ENCODE data around the gene ARHGAP32.
A peak's percentile ranks its signal among the peaks of the same experiment; 100 is the strongest.
"Not testable (repeated sequence)": the region's sequence is repeated elsewhere in the genome, so short reads cannot be mapped to it uniquely, and the experiment has no call there.

The ARHGAP32 gene

GRCh38 chr11:129023968-129024676 lies 168.0 kb downstream of the ARHGAP32 start:
- peak overlapping the region; percentile 67 for H3K27ac ChIP-seq
- no peak for TF ChIP-seq ZFX (IDR thresholded peaks at IDR 0.05; ENCODE audit: borderline replicate concordance)
- TF ChIP-seq, protein P1, sequence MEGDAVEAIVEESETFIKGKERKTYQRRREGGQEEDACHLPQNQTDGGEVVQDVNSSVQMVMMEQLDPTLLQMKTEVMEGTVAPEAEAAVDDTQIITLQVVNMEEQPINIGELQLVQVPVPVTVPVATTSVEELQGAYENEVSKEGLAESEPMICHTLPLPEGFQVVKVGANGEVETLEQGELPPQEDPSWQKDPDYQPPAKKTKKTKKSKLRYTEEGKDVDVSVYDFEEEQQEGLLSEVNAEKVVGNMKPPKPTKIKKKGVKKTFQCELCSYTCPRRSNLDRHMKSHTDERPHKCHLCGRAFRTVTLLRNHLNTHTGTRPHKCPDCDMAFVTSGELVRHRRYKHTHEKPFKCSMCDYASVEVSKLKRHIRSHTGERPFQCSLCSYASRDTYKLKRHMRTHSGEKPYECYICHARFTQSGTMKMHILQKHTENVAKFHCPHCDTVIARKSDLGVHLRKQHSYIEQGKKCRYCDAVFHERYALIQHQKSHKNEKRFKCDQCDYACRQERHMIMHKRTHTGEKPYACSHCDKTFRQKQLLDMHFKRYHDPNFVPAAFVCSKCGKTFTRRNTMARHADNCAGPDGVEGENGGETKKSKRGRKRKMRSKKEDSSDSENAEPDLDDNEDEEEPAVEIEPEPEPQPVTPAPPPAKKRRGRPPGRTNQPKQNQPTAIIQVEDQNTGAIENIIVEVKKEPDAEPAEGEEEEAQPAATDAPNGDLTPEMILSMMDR (IDR thresholded peaks at IDR 0.05): no peak

DNA sequence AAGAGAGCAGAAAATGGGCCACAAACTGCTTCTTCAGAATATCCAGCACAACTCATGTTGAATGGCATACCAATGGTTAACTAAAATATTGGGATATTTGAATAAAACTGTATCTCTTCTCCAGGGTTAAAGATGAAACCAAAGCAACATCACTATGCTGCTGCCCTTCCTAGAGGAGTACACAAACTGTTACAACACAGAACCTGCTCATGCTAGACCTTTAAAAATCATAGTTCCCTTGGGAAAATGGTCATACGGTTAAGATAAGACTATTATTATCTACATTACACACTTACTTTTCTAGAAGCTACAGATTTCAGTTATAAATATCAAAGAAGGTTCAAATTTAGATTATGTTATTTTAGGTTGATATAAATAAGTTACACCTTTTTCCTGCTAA lies 170.8 kb downstream of the ARHGAP32 start:
- no peak overlapping the region for H3K27ac ChIP-seq
- no peak for TF ChIP-seq ZFX (IDR thresholded peaks at IDR 0.05; ENCODE audit: borderline replicate concordance)

DNA sequence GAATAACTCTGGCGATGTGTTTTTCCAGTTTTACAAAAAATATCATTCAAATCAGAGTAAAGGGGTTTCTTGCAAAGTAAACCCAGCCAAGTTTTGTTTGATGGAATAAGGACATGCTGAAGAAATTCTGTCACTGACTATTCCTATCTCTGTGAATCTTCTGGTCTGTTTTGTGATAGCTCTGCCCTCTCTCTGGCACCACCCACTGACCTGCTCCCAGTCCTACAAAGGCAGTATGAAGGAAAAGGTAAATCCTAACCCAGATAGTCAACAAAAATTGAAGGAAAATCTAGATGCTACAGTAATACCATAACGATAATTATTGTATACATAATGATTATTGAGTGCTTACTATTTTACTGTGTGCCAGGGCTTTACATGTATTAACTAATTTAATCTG lies 173.1 kb downstream of the ARHGAP32 start:
- TF ChIP-seq, protein P1 (IDR thresholded peaks at IDR 0.05): peak; percentile 35
- no peak for TF ChIP-seq ZFX (IDR thresholded peaks at IDR 0.05; ENCODE audit: borderline replicate concordance)
- H3K27ac ChIP-seq: no peak overlapping the region

DNA sequence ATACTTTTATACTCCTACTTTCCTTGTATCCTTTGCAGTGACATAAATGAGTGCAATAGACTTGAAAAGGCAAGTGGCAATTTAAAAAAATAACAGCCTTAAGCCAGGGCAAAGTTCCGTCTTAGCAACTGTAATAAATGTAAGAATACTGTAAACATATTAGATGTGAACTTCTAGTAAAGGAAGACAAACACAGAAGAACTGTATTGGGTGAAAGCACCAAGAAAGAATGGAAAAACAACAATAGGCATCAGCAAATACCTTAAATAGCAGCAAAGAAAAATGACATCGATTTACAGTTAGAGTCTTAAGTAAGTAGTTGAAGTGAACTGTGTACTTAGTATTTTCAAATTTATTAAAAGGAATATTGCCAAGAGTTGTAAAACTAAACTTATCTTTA lies 174.0 kb downstream of the ARHGAP32 start:
- TF ChIP-seq, protein P1 (IDR thresholded peaks at IDR 0.05): no peak
- TF ChIP-seq ZFX (IDR thresholded peaks at IDR 0.05; ENCODE audit: borderline replicate concordance): no peak
- no peak overlapping the region; the same call in 1 of the 2 replicates for H3K27ac ChIP-seq

DNA sequence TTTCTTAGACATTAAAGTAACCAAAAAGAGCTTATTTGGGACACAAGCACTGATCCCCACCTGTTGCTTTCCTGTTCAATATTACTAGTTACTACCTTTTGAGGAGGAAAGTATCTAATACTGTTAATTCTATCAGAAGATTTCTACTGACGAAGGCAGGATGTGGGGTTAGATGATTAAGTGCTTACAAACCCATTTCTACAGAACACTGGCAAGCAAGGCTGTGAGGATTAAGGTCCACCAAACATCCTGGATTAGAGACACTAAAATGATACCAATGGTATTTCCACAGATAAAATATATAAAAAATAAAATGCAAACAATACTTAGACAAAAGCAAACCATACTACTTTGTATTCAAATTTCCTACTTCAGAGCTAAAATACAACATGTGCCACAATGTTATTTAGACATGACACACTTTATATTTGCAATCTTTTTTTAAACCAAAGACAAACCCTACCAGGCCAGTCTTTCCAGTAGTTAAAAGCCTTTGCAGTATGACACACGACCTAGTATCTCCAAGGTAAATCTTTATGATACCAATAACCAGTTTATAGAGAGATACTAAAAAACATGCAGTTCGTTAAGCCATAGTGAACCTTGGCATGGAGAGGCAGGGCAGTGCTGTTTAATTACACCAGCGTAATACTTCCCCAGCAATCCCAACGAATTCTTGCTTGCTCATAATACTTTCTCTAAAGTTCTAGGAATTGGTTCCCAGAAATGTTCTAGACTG lies 178.2 kb downstream of the ARHGAP32 start:
- no peak for TF ChIP-seq ZFX (IDR thresholded peaks at IDR 0.05; ENCODE audit: borderline replicate concordance)
- TF ChIP-seq, protein P1 (IDR thresholded peaks at IDR 0.05): no peak
- H3K27ac ChIP-seq: peak overlapping the region; percentile 68

DNA sequence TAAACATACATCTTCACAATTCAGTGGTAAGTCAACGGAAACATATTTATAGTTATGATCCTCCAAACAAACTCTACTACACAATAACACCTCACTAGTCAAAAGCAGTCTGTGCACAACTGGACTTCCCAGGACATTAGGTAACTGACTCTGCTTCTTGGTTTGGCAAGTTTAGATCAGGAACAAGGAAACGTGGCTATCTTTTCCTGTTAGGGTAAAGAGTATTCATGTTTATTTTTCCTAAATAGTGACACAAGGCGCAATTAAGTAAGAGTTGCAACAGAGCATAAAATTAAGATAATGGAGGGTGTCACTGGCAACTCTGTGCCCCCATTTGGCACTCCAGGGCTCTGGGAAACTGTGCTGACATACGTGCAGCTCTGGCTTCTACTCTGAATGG lies 179.2 kb downstream of the ARHGAP32 start:
- no peak for TF ChIP-seq ZFX (IDR thresholded peaks at IDR 0.05; ENCODE audit: borderline replicate concordance)
- TF ChIP-seq, protein P1 (IDR thresholded peaks at IDR 0.05): no peak
- peak overlapping the region; percentile 68; the same call in 1 of the 2 replicates for H3K27ac ChIP-seq

GRCh38 chr11:129006161-129006560 lies 186.0 kb downstream of the ARHGAP32 start:
- no peak for TF ChIP-seq ZFX (IDR thresholded peaks at IDR 0.05; ENCODE audit: borderline replicate concordance)
- H3K27ac ChIP-seq: no peak overlapping the region

DNA sequence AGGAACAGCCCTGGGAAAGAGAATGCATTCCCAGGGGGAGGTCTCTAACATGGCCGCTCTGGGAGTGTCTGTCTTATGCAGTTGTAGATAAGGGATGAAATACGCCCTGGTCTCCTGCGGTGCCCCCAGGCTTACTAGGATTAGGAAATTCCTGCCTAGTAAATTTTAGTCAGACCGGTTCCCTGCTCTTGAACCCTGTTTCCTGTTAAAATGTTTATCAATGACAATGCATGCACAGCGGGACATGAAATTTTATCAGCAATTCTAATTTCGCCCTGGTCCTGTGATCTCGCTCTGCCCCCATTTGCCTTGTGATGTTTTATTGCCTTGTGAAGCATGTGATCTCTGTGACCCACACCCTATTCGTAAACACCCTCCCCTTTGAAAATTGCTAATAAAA lies 193.0 kb downstream of the ARHGAP32 start:
- H3K27ac ChIP-seq: not testable (repeated sequence)

Measured in 22Rv1 (cell line).